Spleen (tissue), 7 donors: Measurements from ENCODE around the gene BTBD1.

Source experiments
- CTCF ChIP-seq, 11 experiments: fragments of 200-600 bp in 7 of 11; fragments of 450-650 bp in 4 of 11; sonication (generic) in 4 of 11; IDR thresholded peaks in 8 of 11; conservative IDR thresholded peaks in 3 of 11; 1 replicate in 7 of 11; 2 replicates in 4 of 11; pipeline versions ENCODE4 v1.4.0 to v1.8.0; 2016 to 2021; ENCODE audit warnings: antibody characterized with exemption in 11 of 11, inconsistent platforms in 4 of 11, mild to moderate bottlenecking in 1 of 11
- POLR2A ChIP-seq, 3 donors: fragments of 450-650 bp; IDR thresholded peaks; one replicate each; pipeline ENCODE4 v1.5.1; 2017; ENCODE audit warnings: antibody characterized with exemption in 3 of 3, mild to moderate bottlenecking in 1 of 3
- POLR2AphosphoS5 ChIP-seq, 3 donors: sonication (generic); formaldehyde crosslinking; IDR thresholded peaks; one replicate each; pipeline ENCODE4 v1.5.1; 2017; ENCODE audit warnings: antibody characterized with exemption in 3 of 3
- donor health status: DM: no; HTN: no; CAD: no; lungs with moderate emphysema.
- donor health status: DM: no; HTN: no; CAD: no.
- donor health status: DM: no; HTN: no; CAD: no.

GRCh38 chr15:82970696-82971095, 96.4 kb downstream of the BTBD1 start:
- TF ChIP-seq CTCF (IDR thresholded peaks at IDR 0.05 in 8 of 11, conservative IDR thresholded peaks at IDR 0.05 in 3 of 11): no peak
- TF ChIP-seq POLR2A (IDR thresholded peaks at IDR 0.05): no peak
- no peak for TF ChIP-seq POLR2AphosphoS5 (IDR thresholded peaks at IDR 0.05)
